HAP-1 (cell line): ENCODE results near the gene EEPD1.

Experiments used
- DNase-seq, 2 experiments: peaks; one replicate each; pipeline ENCODE4 v3.0.0-alpha.2; 2016 to 2020; ENCODE audit warnings: low spot score in 2 of 2
- H3K27me3 ChIP-seq: fragments of 250-450 bp; sonication (Bioruptor Pico); 2 replicates; pipeline ENCODE4 v1.5.1; 2020; ENCODE audit warnings: low read depth, mild to moderate bottlenecking, moderate library complexity
- H3K36me3 ChIP-seq: fragments of 250-450 bp; sonication (Bioruptor Pico); replicated peaks from 2 replicates; pipeline ENCODE4 v1.5.1; 2020; ENCODE audit warnings: mild to moderate bottlenecking
- H3K4me1 ChIP-seq: fragments of 250-450 bp; sonication (Bioruptor Pico); 2 replicates; pipeline ENCODE4 v1.5.1; 2020; ENCODE audit warnings: mild to moderate bottlenecking
- H3K4me3 ChIP-seq: fragments of 250-450 bp; sonication (Bioruptor Pico); 2 replicates; pipeline ENCODE4 v1.5.1; 2020; ENCODE audit warnings: mild to moderate bottlenecking, moderate library complexity
- H3K9me3 ChIP-seq: fragments of 250-450 bp; sonication (Bioruptor Pico); 2 replicates; pipeline ENCODE4 v1.5.1; 2020; ENCODE audit warnings: mild to moderate bottlenecking, moderate library complexity
- in situ Hi-C: fragments of 300-500 bp; cut with MboI; formaldehyde crosslinking; loops from 3 replicates; pipeline ENCODE4 v1.14.3; 2020; ENCODE audit warnings: low sequenced_read_pairs, inconsistent platforms, mixed read lengths

EEPD1 gene

GRCh38 chr7:36264913-36265516 lies 112.0 kb downstream of the EEPD1 start:
- no peaks in the 10 kb centered on the region; the same call in 1 of the 2 replicates for H3K4me1 ChIP-seq
- in situ Hi-C loops = no loop called here

DNA sequence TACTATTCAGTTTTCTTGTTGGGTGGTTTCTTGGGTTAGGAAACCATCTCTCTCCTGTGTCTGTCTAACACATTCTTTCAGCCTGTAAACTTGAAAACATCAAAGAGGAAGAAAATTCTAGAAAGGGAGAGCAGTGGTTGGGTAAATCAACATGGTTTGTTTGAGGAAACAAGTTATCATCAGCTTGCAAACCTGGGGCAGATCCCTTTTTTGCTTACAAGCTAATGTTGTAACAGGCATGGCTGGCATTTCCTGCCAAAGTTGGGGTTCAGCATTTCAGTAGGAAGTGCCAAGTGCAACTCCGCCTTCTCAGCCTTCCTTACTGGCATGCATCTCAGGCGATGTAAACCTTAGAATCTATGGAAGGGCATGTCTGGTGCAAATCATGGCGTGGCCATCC lies 112.6 kb downstream of the EEPD1 start:
- no peak for DNase-seq
- in situ Hi-C loops = no loop called here
- H3K27me3 ChIP-seq = no peaks in the 10 kb centered on the region
- H3K4me1 ChIP-seq = no peaks in the 10 kb centered on the region
- no peak overlapping the region for H3K4me3 ChIP-seq
- H3K9me3 ChIP-seq = no peaks in the 10 kb centered on the region
- no peaks in the 10 kb centered on the region for H3K36me3 ChIP-seq

More at GRCh38 chr7:36264913-36265516, 112.0 kb downstream of the EEPD1 start:
- H3K36me3 ChIP-seq = no peaks in the 10 kb centered on the region
- no peak for DNase-seq
- H3K4me3 ChIP-seq = no peak overlapping the region
- H3K9me3 ChIP-seq = no peaks in the 10 kb centered on the region
- no peaks in the 10 kb centered on the region for H3K27me3 ChIP-seq

DNA sequence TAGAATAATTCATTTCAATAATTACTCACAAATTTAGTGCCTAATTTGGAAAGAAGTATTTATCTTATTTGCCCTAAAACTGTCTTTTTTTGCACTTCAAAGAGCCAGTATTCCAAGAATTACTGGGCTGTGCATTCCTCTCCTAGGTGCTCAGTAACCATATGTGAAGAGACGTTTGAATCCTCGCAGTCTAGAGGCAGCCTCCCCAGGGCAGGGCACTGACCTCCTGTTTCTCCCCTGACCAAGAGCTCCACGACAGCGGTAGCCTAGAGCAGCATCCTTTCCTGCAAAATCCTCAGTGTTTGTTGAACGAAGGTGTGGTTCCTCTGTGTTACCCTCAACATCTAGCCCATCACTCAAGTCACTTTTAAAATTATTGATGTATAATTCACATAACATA lies 113.1 kb downstream of the EEPD1 start:
- H3K4me3 ChIP-seq = no peak overlapping the region
- H3K27me3 ChIP-seq = no peaks in the 10 kb centered on the region
- H3K9me3 ChIP-seq = no peaks in the 10 kb centered on the region
- H3K4me1 ChIP-seq = no peaks in the 10 kb centered on the region
- no peak for DNase-seq
- in situ Hi-C loops = no loop called here
- no peaks in the 10 kb centered on the region for H3K36me3 ChIP-seq

- no peak for DNase-seq
- Histone ChIP-seq H3K4me1 (no peaks in the 10 kb centered on the region), H3K9me3 (no peaks in the 10 kb centered on the region), H3K4me3 (no peak overlapping the region), H3K36me3 (no peaks in the 10 kb centered on the region), H3K27me3 (no peaks in the 10 kb centered on the region)
- in situ Hi-C loops = no loop called here
Measured at GRCh38 chr7:36266683-36267082, 113.6 kb downstream of the EEPD1 start.

DNA sequence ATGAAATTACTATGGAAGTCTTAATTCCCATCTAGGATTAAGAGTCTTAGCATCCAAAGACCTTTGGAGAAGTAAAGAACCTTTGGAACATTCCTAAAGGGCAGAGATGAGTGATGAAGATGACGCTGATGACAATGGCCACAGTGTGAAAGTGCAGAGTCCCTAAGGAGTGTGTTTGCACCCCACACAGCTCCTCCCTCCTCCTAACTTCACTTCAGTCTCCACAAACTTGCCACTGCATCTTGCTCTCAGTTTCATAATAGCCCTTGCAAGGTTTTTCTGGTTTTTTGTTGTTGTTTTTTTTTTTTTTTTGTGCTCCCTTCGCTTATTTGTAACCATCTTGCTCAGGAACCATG lies 119.1 kb downstream of the EEPD1 start:
- Histone ChIP-seq H3K27me3 (no peaks in the 10 kb centered on the region), H3K4me3 (no peak overlapping the region), H3K36me3 (no peaks in the 10 kb centered on the region), H3K4me1 (no peaks in the 10 kb centered on the region), H3K9me3 (no peaks in the 10 kb centered on the region)
- in situ Hi-C loops = no loop called here
- DNase-seq = no peak

GRCh38 chr7:36272567-36273269 lies 119.7 kb downstream of the EEPD1 start:
- Histone ChIP-seq H3K4me1 (no peaks in the 10 kb centered on the region), H3K9me3 (no peaks in the 10 kb centered on the region), H3K36me3 (no peaks in the 10 kb centered on the region), H3K27me3 (no peaks in the 10 kb centered on the region), H3K4me3 (no peak overlapping the region)
- no peak for DNase-seq
- in situ Hi-C loops = no loop called here

GRCh38 chr7:36273836-36274235 lies 120.8 kb downstream of the EEPD1 start:
- no peaks in the 10 kb centered on the region for H3K27me3 ChIP-seq
- no peaks in the 10 kb centered on the region for H3K4me1 ChIP-seq
- H3K4me3 ChIP-seq = no peak overlapping the region
- H3K36me3 ChIP-seq = no peaks in the 10 kb centered on the region
- in situ Hi-C loops = no loop called here
- DNase-seq = no peak
- no peaks in the 10 kb centered on the region for H3K9me3 ChIP-seq

- H3K36me3 ChIP-seq = no peaks in the 10 kb centered on the region
- DNase-seq = no peak
- no peak overlapping the region for H3K4me3 ChIP-seq
- no peaks in the 10 kb centered on the region for H3K27me3 ChIP-seq
- H3K4me1 ChIP-seq = peaks cover 2% of the 10 kb centered on the region
- no peaks in the 10 kb centered on the region for H3K9me3 ChIP-seq
- in situ Hi-C loops = no loop called here
Measured at GRCh38 chr7:36275735-36276284, 122.8 kb downstream of the EEPD1 start.

- no peaks in the 10 kb centered on the region for H3K9me3 ChIP-seq
- no peak overlapping the region for H3K4me3 ChIP-seq
- no peaks in the 10 kb centered on the region for H3K27me3 ChIP-seq
- peaks cover 10% of the 10 kb centered on the region for H3K4me1 ChIP-seq
- H3K36me3 ChIP-seq = no peaks in the 10 kb centered on the region
- no peak for DNase-seq
- in situ Hi-C loops = no loop called here
Measured at GRCh38 chr7:36276428-36277248, 123.6 kb downstream of the EEPD1 start.

DNA sequence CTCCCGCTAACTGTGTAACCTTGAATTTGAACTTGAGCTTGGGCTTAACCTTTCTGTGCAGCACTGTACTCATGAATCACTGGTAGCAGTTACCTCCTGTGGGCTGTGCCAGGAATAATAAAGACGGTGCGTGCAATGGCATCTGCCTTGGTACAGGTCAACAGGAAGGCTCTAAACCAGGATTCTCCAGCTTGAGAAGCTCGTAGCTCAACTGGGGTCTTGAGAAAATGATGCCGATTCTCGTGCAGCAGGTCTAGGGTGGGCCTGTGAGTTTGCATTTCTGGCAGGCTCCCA lies 124.1 kb downstream of the EEPD1 start:
- no peaks in the 10 kb centered on the region for H3K36me3 ChIP-seq
- no peaks in the 10 kb centered on the region for H3K9me3 ChIP-seq
- H3K27me3 ChIP-seq = no peaks in the 10 kb centered on the region
- DNase-seq = no peak
- no peak overlapping the region for H3K4me3 ChIP-seq
- peaks cover 11% of the 10 kb centered on the region for H3K4me1 ChIP-seq
- in situ Hi-C loops = no loop called here

GRCh38 chr7:36278069-36278619 lies 125.1 kb downstream of the EEPD1 start:
- peaks cover 11% of the 10 kb centered on the region for H3K4me1 ChIP-seq
- no peaks in the 10 kb centered on the region for H3K36me3 ChIP-seq
- H3K9me3 ChIP-seq = no peaks in the 10 kb centered on the region
- no peak overlapping the region for H3K4me3 ChIP-seq
- in situ Hi-C loops = no loop called here
- DNase-seq = no peak
- no peaks in the 10 kb centered on the region for H3K27me3 ChIP-seq

DNA sequence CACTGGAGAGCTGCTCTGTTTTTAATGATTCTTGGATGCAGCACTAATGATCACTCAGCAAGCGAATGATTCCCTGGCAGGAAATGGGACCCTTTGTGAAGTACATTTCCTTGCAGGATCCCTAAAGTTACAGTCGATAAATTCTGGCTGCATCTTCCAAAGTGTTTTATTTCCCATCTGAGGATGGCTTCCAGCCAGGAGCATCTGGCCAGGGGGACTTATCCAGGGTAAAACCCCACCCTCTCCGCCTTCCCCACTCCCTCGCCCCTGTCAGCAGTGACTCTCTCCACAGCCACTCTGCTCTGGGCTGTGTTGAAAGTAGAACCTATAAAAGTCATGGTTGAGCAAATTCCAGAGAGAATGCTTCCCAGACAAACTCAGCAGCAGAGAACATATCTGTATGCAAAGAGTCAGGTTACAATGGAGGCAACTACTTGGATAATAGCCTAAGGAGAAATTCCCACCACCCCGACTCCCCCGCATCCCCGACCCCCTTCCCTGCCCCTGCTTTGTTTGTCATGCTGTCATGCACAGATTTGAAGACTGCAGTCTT lies 125.6 kb downstream of the EEPD1 start:
- Histone ChIP-seq H3K36me3 (no peaks in the 10 kb centered on the region), H3K27me3 (no peaks in the 10 kb centered on the region), H3K4me1 (peaks cover 11% of the 10 kb centered on the region), H3K9me3 (no peaks in the 10 kb centered on the region), H3K4me3 (no peak overlapping the region)
- in situ Hi-C loops = no loop called here
- DNase-seq = peak in 1 of 2 experiments; percentile 33

DNA sequence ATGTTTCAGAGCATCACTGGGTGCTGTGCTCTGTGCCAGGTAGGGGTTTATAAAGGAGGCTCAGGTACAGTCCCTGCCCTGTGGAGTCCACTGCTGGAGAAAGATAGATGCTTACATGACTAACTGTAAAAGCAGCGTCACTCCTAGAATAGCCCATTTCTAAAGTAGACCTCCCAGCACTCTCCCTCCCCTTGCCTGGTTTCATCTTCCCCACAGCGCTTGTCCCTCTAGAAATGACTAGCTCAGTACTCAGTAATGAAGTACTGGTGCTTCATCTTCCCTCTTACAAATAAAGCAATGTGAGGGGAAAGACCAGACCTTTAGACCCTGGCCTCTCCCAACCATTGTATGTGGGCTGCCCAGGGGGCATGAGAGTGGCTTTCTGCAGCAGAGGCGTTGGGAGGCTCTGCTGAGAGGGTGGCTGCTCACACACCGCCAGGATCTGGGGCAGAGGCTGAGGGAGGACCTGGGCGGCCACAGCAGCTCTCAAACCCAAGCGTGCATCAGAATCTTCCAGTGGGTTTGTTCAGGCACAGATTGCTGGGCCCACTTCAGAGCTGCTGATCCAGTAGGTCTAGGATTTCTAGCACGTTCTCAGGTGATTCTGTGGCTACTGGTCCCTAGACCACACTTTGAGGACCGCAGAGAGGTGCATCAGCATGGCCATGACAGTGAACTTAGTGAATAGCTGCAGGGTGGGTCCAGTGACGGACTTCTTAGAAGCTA lies 126.3 kb downstream of the EEPD1 start:
- in situ Hi-C loops = no loop called here
- no peaks in the 10 kb centered on the region for H3K36me3 ChIP-seq
- H3K4me1 ChIP-seq = peaks cover 11% of the 10 kb centered on the region
- DNase-seq = no peak
- no peak overlapping the region for H3K4me3 ChIP-seq
- no peaks in the 10 kb centered on the region for H3K27me3 ChIP-seq
- no peaks in the 10 kb centered on the region for H3K9me3 ChIP-seq
